LNCAP (cell line): ENCODE measurements around the gene ADAD1.

ENCODE experiments used
- CTCF ChIP-seq: fragments of 450-650 bp; IDR thresholded peaks from 2 replicates; pipeline ENCODE4 v1.5.1; 2017; ENCODE audit warnings: mild to moderate bottlenecking

Gene ADAD1

DNA sequence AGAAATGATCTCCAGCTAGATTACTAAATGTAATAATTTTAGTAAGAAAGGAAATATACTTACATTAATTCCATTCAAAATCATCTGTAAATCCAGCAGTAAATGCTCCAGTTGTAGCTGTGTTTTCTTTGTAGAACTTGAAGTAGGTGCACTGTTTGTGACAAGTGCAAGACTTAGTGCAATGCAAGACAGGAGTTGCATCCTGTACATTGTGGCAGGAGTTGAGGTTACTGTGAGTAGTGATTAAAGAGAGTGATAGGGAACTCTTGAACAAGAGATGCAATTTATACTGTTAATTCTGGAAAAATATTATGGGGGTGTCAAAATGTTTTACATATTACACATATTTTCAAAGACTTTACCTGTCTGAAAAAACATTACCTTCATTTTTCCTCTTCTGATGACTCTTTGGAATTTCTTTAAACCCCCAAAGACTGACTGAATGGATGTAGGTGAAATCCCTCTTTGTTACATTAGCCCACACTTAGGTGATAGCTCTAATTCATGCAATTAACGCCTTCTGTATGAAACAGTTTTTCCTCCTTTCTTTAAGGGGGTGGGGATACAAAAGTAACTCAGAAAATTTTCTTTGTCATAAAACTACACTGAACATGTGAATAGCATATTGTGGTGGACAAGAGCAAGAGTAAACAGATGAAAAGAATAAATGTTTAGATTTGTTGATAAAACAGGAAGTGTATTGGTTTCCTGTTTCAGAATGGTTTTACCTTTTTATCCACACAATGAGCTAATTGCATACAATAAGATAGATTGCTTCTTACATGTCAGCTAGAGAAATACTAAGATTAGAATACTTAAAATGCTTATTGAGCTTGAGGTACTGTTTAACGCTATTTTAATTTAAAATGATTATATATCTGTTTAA is 77.7 kb downstream of the ADAD1 start, which contains the start of gene IL2:
Gene IL2, minus strand, starts transcription at position 495 of the 886 bp plus-strand sequence. Its CDS starts 285 bp downstream, at position 210.
- TF ChIP-seq CTCF: no peak

DNA sequence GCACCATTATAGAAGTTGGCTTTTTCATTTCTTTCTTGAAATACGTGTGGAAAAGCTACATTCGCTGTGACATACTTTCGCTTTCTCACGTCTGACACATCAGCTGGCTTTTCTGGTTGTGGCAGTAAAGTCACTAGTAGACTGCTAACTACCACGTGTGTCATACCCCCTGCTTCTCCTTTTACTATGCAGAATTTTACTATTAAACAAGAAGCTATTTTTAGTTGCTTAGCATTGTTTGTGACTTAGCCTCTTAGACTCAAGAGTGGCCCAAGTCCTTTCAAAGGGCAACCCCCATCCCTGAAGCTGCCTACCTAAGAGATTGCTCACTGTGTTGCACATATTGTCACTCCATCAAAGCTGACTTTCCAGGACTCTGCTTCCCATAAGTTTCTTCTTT is 79.8 kb downstream of the ADAD1 start:
- no peak for TF ChIP-seq CTCF

GRCh38 chr4:122469457-122469856 is 90.6 kb downstream of the ADAD1 start:
- no peak for TF ChIP-seq CTCF

DNA sequence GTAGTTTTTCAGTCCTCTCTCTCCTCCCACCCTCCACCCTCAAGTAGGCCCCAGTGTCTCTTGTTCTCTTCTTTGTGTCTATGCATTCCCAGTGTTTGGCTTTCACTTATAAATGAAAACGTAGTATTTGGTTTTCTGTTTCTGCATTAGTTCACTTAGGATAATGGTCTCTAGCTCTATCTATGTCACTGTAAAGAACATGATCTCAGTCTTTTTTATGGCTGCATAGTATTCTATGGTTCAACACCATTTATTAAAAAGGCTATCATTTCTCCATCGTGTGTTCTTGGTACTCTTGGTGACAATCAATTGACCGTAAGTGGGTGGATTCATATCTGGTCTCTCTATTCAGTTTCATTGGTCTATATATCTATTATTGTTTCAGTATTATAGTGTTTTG is 96.4 kb downstream of the ADAD1 start:
- no peak for TF ChIP-seq CTCF

- TF ChIP-seq CTCF: no peak
Observed at GRCh38 chr4:122476126-122476525, 97.3 kb downstream of the ADAD1 start.

- no peak for TF ChIP-seq CTCF
Observed at GRCh38 chr4:122476745-122477144, 97.9 kb downstream of the ADAD1 start.
